ENCODE results near the gene KYAT1. TPM values are rescaled to one million over a fixed set of nuclear protein-coding genes. Genes with fewer than 3 reads are reported as not detected.
A peak's percentile ranks its signal among the peaks of the same experiment; 100 is the strongest.

Gene KYAT1
- total and polyA plus RNA-seq, 2 of the 13 experiments (the other 11 are each of a cell fraction or from before 2014, with no cell fraction given), result 9.2 to 46.5 TPM

DNA sequence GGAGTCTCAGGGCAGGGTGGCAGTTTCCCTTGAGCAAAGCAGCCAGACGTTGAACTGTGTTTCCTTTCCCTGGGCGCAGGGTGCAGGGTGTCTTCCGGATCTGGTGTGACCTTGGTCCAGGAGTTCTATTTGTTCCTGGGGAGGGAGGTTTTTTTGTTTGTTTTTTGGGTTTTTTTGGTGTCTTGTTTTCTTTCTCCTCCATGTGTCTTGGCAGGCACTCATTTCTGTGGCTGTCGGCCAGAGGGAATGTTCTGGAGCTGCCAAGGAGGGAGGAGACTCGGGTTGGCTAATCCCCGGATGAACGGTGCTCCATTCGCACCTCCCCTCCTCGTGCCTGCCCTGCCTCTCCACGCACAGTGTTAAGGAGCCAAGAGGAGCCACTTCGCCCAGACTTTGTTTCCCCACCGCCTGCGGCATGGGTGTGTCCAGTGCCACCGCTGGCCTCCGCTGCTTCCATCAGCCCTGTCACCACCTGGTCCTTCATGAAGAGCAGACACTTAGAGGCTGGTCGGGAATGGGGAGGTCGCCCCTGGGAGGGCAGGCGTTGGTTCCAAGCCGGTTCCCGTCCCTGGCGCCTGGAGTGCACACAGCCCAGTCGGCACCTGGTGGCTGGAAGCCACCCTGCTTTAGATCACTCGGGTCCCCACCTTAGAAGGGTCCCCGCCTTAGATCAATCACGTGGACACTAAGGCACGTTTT, 35.5 kb upstream of the KYAT1 start (continued):
- peak; percentile 63; the same call in 1 of the 2 replicates for TF ChIP-seq ZNF441 (CRISPR knock-in tag; IDR thresholded peaks at IDR 0.05; ENCODE audit: borderline replicate concordance)
- 0 out of 2 replicates have a peak, but pooled peaks have one; percentile 54 for TF ChIP-seq ZNF747 (CRISPR knock-in tag; IDR thresholded peaks at IDR 0.05; ENCODE audit: borderline replicate concordance)
- TF ChIP-seq CENPT (CRISPR knock-in tag; IDR thresholded peaks at IDR 0.05; ENCODE audit: low read depth), result 0 out of 2 replicates have a peak, but pooled peaks have one; percentile 49
- TF ChIP-seq ZNF660 (CRISPR knock-in tag; IDR thresholded peaks at IDR 0.05; ENCODE audit: borderline replicate concordance, low read depth), result no peak
- TF ChIP-seq, protein P1, sequence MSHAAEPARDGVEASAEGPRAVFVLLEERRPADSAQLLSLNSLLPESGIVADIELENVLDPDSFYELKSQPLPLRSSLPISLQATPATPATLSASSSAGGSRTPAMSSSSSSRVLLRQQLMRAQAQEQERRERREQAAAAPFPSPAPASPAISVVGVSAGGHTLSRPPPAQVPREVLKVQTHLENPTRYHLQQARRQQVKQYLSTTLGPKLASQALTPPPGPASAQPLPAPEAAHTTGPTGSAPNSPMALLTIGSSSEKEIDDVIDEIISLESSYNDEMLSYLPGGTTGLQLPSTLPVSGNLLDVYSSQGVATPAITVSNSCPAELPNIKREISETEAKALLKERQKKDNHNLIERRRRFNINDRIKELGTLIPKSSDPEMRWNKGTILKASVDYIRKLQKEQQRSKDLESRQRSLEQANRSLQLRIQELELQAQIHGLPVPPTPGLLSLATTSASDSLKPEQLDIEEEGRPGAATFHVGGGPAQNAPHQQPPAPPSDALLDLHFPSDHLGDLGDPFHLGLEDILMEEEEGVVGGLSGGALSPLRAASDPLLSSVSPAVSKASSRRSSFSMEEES (CRISPR knock-in tag; IDR thresholded peaks at IDR 0.05), result peak; percentile 45
- peak; percentile 83 for TF ChIP-seq ZC3H13 (CRISPR knock-in tag; IDR thresholded peaks at IDR 0.05)
- no peak for TF ChIP-seq ADNP (CRISPR knock-in tag; IDR thresholded peaks at IDR 0.05)
- TF ChIP-seq NR1H2 (CRISPR knock-in tag; IDR thresholded peaks at IDR 0.05; ENCODE audit: borderline replicate concordance, low read depth), result no peak
- peak; percentile 94 for TF ChIP-seq MED1 (CRISPR knock-in tag; IDR thresholded peaks at IDR 0.05)
- no peak for TF ChIP-seq FOXA1 (IDR thresholded peaks at IDR 0.05)
- TF ChIP-seq FOXA1 (CRISPR knock-in tag; IDR thresholded peaks at IDR 0.05), result peak; percentile 55
- TF ChIP-seq AKAP8 (CRISPR knock-in tag; IDR thresholded peaks at IDR 0.05), result peak; percentile 81; the same call in 1 of the 2 replicates
- TF ChIP-seq MYC (CRISPR knock-in tag; IDR thresholded peaks at IDR 0.05; ENCODE audit: borderline replicate concordance), result peak; percentile 69
- TF ChIP-seq HDAC1 (CRISPR knock-in tag; IDR thresholded peaks at IDR 0.05), result peak; percentile 45; the same call in 1 of the 2 replicates
- TF ChIP-seq HOXD1 (CRISPR knock-in tag; IDR thresholded peaks at IDR 0.05), result peak; percentile 16; the same call in 1 of the 2 replicates
- peak; percentile 42; the same call in 1 of the 2 replicates for TF ChIP-seq ZNF709 (CRISPR knock-in tag; IDR thresholded peaks at IDR 0.05)
- TF ChIP-seq, protein P2, sequence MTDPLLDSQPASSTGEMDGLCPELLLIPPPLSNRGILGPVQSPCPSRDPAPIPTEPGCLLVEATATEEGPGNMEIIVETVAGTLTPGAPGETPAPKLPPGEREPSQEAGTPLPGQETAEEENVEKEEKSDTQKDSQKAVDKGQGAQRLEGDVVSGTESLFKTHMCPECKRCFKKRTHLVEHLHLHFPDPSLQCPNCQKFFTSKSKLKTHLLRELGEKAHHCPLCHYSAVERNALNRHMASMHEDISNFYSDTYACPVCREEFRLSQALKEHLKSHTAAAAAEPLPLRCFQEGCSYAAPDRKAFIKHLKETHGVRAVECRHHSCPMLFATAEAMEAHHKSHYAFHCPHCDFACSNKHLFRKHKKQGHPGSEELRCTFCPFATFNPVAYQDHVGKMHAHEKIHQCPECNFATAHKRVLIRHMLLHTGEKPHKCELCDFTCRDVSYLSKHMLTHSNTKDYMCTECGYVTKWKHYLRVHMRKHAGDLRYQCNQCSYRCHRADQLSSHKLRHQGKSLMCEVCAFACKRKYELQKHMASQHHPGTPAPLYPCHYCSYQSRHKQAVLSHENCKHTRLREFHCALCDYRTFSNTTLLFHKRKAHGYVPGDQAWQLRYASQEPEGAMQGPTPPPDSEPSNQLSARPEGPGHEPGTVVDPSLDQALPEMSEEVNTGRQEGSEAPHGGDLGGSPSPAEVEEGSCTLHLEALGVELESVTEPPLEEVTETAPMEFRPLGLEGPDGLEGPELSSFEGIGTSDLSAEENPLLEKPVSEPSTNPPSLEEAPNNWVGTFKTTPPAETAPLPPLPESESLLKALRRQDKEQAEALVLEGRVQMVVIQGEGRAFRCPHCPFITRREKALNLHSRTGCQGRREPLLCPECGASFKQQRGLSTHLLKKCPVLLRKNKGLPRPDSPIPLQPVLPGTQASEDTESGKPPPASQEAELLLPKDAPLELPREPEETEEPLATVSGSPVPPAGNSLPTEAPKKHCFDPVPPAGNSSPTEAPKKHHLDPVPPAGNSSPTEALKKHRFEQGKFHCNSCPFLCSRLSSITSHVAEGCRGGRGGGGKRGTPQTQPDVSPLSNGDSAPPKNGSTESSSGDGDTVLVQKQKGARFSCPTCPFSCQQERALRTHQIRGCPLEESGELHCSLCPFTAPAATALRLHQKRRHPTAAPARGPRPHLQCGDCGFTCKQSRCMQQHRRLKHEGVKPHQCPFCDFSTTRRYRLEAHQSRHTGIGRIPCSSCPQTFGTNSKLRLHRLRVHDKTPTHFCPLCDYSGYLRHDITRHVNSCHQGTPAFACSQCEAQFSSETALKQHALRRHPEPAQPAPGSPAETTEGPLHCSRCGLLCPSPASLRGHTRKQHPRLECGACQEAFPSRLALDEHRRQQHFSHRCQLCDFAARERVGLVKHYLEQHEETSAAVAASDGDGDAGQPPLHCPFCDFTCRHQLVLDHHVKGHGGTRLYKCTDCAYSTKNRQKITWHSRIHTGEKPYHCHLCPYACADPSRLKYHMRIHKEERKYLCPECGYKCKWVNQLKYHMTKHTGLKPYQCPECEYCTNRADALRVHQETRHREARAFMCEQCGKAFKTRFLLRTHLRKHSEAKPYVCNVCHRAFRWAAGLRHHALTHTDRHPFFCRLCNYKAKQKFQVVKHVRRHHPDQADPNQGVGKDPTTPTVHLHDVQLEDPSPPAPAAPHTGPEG (CRISPR knock-in tag; IDR thresholded peaks at IDR 0.05), result peak; percentile 39
- TF ChIP-seq, protein P3, sequence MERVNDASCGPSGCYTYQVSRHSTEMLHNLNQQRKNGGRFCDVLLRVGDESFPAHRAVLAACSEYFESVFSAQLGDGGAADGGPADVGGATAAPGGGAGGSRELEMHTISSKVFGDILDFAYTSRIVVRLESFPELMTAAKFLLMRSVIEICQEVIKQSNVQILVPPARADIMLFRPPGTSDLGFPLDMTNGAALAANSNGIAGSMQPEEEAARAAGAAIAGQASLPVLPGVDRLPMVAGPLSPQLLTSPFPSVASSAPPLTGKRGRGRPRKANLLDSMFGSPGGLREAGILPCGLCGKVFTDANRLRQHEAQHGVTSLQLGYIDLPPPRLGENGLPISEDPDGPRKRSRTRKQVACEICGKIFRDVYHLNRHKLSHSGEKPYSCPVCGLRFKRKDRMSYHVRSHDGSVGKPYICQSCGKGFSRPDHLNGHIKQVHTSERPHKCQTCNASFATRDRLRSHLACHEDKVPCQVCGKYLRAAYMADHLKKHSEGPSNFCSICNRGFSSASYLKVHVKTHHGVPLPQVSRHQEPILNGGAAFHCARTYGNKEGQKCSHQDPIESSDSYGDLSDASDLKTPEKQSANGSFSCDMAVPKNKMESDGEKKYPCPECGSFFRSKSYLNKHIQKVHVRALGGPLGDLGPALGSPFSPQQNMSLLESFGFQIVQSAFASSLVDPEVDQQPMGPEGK (CRISPR knock-in tag; IDR thresholded peaks at IDR 0.05), result peak; percentile 94
- peak; percentile 71; the same call in 1 of the 2 replicates for TF ChIP-seq KDM5B (CRISPR knock-in tag; IDR thresholded peaks at IDR 0.05; ENCODE audit: borderline replicate concordance)
- TF ChIP-seq ZNF563 (CRISPR knock-in tag; IDR thresholded peaks at IDR 0.05), result peak; percentile 27; the same call in 1 of the 2 replicates
- TF ChIP-seq KAT8 (CRISPR knock-in tag; IDR thresholded peaks at IDR 0.05), result peak; percentile 52; the same call in 1 of the 2 replicates
